Neural progenitor cell (in vitro differentiated cells): ENCODE results near the gene CDH23.

Experiments
- EZH2 ChIP-seq: fragments of 200-600 bp; sonication (generic); IDR thresholded peaks from 2 replicates; pipeline ENCODE4 v1.6.1; 2017; ENCODE audit warnings: antibody characterized with exemption, mild to moderate bottlenecking, moderate library complexity
- TF ChIP-seq, protein P1 (sequence below): fragments of 200-600 bp; sonication (generic); IDR thresholded peaks from 2 replicates; pipeline ENCODE4 v1.5.1; 2017; ENCODE audit warnings: antibody characterized with exemption, mild to moderate bottlenecking

DNA sequence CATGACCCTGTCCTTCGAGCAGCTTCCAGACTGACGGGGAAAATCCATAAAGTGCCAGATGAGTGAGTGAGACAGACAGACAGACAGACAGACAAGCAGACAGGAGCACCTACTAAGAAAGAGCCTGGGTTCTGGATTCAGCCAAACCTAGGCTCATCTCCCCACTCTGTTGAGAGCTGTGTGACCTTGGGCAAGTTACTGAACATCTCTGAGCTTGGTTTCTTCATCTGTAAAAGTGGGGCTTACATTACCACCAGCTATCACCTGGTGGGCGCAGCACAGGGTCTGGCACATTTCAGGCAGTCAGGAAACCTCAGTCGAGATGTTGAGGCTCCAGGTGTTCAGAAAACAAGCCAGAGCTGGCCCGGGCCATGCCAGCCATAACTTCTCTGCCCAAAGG, 285.3 kb downstream of the CDH23 start:
- TF ChIP-seq, protein P1, sequence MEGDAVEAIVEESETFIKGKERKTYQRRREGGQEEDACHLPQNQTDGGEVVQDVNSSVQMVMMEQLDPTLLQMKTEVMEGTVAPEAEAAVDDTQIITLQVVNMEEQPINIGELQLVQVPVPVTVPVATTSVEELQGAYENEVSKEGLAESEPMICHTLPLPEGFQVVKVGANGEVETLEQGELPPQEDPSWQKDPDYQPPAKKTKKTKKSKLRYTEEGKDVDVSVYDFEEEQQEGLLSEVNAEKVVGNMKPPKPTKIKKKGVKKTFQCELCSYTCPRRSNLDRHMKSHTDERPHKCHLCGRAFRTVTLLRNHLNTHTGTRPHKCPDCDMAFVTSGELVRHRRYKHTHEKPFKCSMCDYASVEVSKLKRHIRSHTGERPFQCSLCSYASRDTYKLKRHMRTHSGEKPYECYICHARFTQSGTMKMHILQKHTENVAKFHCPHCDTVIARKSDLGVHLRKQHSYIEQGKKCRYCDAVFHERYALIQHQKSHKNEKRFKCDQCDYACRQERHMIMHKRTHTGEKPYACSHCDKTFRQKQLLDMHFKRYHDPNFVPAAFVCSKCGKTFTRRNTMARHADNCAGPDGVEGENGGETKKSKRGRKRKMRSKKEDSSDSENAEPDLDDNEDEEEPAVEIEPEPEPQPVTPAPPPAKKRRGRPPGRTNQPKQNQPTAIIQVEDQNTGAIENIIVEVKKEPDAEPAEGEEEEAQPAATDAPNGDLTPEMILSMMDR = no peak
- no peak for TF ChIP-seq EZH2
